Skeletal muscle tissue (tissue), 4 donors: ENCODE results near the gene HDAC3. TPM values are rescaled to one million over a fixed set of nuclear protein-coding genes. Genes with fewer than 3 reads are reported as not detected.

Experiments
- H3K27ac ChIP-seq: one replicate; pipeline ENCODE4 v1.7.0; 2013; ENCODE audit warnings: mild to moderate bottlenecking, low read depth, low read length, inconsistent platforms
- H3K27me3 ChIP-seq, 3 donors: one replicate each; pipeline ENCODE4 v1.7.0; 2013; ENCODE audit warnings: low read length in 3 of 3; ENCODE audit not compliant: control insufficient read depth in 3 of 3, insufficient read depth in 3 of 3
- H3K36me3 ChIP-seq, 3 donors: one replicate each; pipeline ENCODE4 v1.7.0; 2013; ENCODE audit warnings: low read length in 3 of 3; ENCODE audit not compliant: control insufficient read depth in 3 of 3, insufficient read depth in 3 of 3
- H3K4me1 ChIP-seq, 3 donors: one replicate each; pipeline ENCODE4 v1.7.0; 2013; ENCODE audit warnings: low read length in 3 of 3, mild to moderate bottlenecking in 3 of 3; ENCODE audit not compliant: control insufficient read depth in 3 of 3, insufficient read depth in 3 of 3
- H3K4me3 ChIP-seq, 3 donors: one replicate each; pipeline ENCODE4 v1.7.0; 2013; ENCODE audit warnings: low read length in 3 of 3
- H3K9ac ChIP-seq, 3 donors: one replicate each; pipeline ENCODE4 v1.7.0; 2013; ENCODE audit warnings: low read length in 3 of 3, mild to moderate bottlenecking in 3 of 3, moderate library complexity in 2 of 3, low read depth in 1 of 3
- H3K9me3 ChIP-seq, 3 donors: one replicate each; pipeline ENCODE4 v1.7.0; 2013; ENCODE audit warnings: low read length in 3 of 3; ENCODE audit not compliant: control insufficient read depth in 3 of 3
- total RNA-seq: library from RNA; depleted of rRNA; stranded (reverse); fragments of >200 nt; gene quantifications from one replicate; pipeline ENCODE4 v1.2.3, GENCODE V29; 2014
- donor health status: Osteomylitis.

The HDAC3 gene
- total RNA-seq, 1 donor from 2014 or later, result 40.7 TPM

GRCh38 chr5:141674747-141675146, 38.1 kb upstream of the HDAC3 start:
- peaks cover 0 to 7% (median 2%) of the 10 kb centered on the region in 3 donors for H3K36me3 ChIP-seq

GRCh38 chr5:141672841-141673813, 36.5 kb upstream of the HDAC3 start:
- no peaks in the 10 kb centered on the region for H3K9me3 ChIP-seq
- no peak overlapping the region for H3K9ac ChIP-seq
- H3K36me3 ChIP-seq, result peaks cover 0 to 7% (median 3%) of the 10 kb centered on the region in 3 donors
- peaks cover 0 to 3% (median 0%) of the 10 kb centered on the region in 3 donors for H3K27me3 ChIP-seq
- H3K4me3 ChIP-seq, result no peak overlapping the region
- peaks cover 0 to 2% (median 0%) of the 10 kb centered on the region in 3 donors for H3K4me1 ChIP-seq
- no peak overlapping the region for H3K27ac ChIP-seq

More at GRCh38 chr5:141674747-141675146, 38.1 kb upstream of the HDAC3 start:
- H3K4me3 ChIP-seq, result no peak overlapping the region
- H3K27ac ChIP-seq, result no peak overlapping the region
- peaks cover 0 to 2% (median 0%) of the 10 kb centered on the region in 3 donors for H3K4me1 ChIP-seq
- H3K9me3 ChIP-seq, result no peaks in the 10 kb centered on the region
- H3K27me3 ChIP-seq, result peaks cover 0 to 3% (median 0%) of the 10 kb centered on the region in 3 donors
- no peak overlapping the region for H3K9ac ChIP-seq

GRCh38 chr5:141672071-141672840, 35.6 kb upstream of the HDAC3 start:
- H3K27me3 ChIP-seq, result peaks cover 0 to 3% (median 0%) of the 10 kb centered on the region in 3 donors
- H3K4me3 ChIP-seq, result no peak overlapping the region
- H3K9me3 ChIP-seq, result no peaks in the 10 kb centered on the region
- peaks cover 0 to 7% (median 2%) of the 10 kb centered on the region in 3 donors for H3K36me3 ChIP-seq
- H3K27ac ChIP-seq, result no peak overlapping the region
- no peak overlapping the region for H3K9ac ChIP-seq
- H3K4me1 ChIP-seq, result peaks cover 0 to 2% (median 0%) of the 10 kb centered on the region in 3 donors

GRCh38 chr5:141669520-141669919, 32.9 kb upstream of the HDAC3 start:
- Histone ChIP-seq H3K27me3 (peaks cover 0 to 3% (median 0%) of the 10 kb centered on the region in 3 donors), H3K27ac (no peak overlapping the region), H3K4me1 (peaks cover 0 to 2% (median 0%) of the 10 kb centered on the region in 3 donors), H3K36me3 (peaks cover 0 to 5% (median 2%) of the 10 kb centered on the region in 3 donors), H3K9ac (no peak overlapping the region), H3K4me3 (no peak overlapping the region), H3K9me3 (no peaks in the 10 kb centered on the region)

- Histone ChIP-seq H3K27ac (no peak overlapping the region), H3K9ac (no peak overlapping the region), H3K36me3 (peaks cover 0 to 5% (median 2%) of the 10 kb centered on the region in 3 donors)
These were observed 32.1 kb upstream of the HDAC3 start for GRCh38 chr5:141668601-141669265.

GRCh38 chr5:141665995-141666940, 29.6 kb upstream of the HDAC3 start:
- Histone ChIP-seq H3K27me3 (no peaks in the 10 kb centered on the region), H3K4me3 (no peak overlapping the region), H3K4me1 (no peaks in the 10 kb centered on the region), H3K9me3 (no peaks in the 10 kb centered on the region), H3K9ac (no peak overlapping the region), H3K36me3 (peaks cover 0 to 5% (median 2%) of the 10 kb centered on the region in 3 donors), H3K27ac (no peak overlapping the region)

More at GRCh38 chr5:141668601-141669265, 32.1 kb upstream of the HDAC3 start:
- no peak overlapping the region for H3K4me3 ChIP-seq
- peaks cover 0 to 3% (median 0%) of the 10 kb centered on the region in 3 donors for H3K27me3 ChIP-seq
- H3K9me3 ChIP-seq, result no peaks in the 10 kb centered on the region
- H3K4me1 ChIP-seq, result peaks cover 0 to 2% (median 0%) of the 10 kb centered on the region in 3 donors

- H3K9me3 ChIP-seq, result no peaks in the 10 kb centered on the region
- H3K9ac ChIP-seq, result no peak overlapping the region
- H3K4me3 ChIP-seq, result no peak overlapping the region
- H3K27ac ChIP-seq, result no peak overlapping the region
- H3K27me3 ChIP-seq, result no peaks in the 10 kb centered on the region
- H3K36me3 ChIP-seq, result peaks cover 0 to 3% (median 0%) of the 10 kb centered on the region in 3 donors
- H3K4me1 ChIP-seq, result no peaks in the 10 kb centered on the region
These were observed 28.2 kb upstream of the HDAC3 start for GRCh38 chr5:141664733-141665461.

- H3K9ac ChIP-seq, result no peak overlapping the region
These were observed 26.9 kb upstream of the HDAC3 start for GRCh38 chr5:141663506-141663905.

More at GRCh38 chr5:141663506-141663905, 26.9 kb upstream of the HDAC3 start:
- H3K36me3 ChIP-seq, result peaks cover 0 to 2% (median 0%) of the 10 kb centered on the region in 3 donors
- H3K4me3 ChIP-seq, result no peak overlapping the region
- H3K27me3 ChIP-seq, result no peaks in the 10 kb centered on the region
- no peaks in the 10 kb centered on the region for H3K9me3 ChIP-seq
- H3K27ac ChIP-seq, result no peak overlapping the region
- H3K4me1 ChIP-seq, result no peaks in the 10 kb centered on the region
